Transverse colon (tissue), 4 donors: ENCODE data around the gene IL36A. TPM values are rescaled to one million over a fixed set of nuclear protein-coding genes. Genes with fewer than 3 reads are reported as not detected.

ENCODE experiments used
- DNase-seq: peaks from one replicate; pipeline ENCODE4 v3.0.0-alpha.2; 2019
- H3K27ac ChIP-seq, 4 donors: fragments of 200-600 bp; sonication (generic); 2 replicates each; pipeline ENCODE4 v1.5.1; 2016 to 2018; ENCODE audit warnings: inconsistent platforms in 4 of 4
- H3K27me3 ChIP-seq: fragments of 200-600 bp; sonication (generic); 2 replicates; pipeline ENCODE4 v1.5.1; 2017; ENCODE audit warnings: inconsistent platforms
- H3K36me3 ChIP-seq, 4 donors: fragments of 200-600 bp; sonication (generic); 2 replicates each; pipeline ENCODE4 v1.5.1; 2017 to 2019; ENCODE audit warnings: inconsistent platforms in 4 of 4
- H3K4me1 ChIP-seq, 4 donors: fragments of 200-600 bp; sonication (generic); 2 replicates each; pipeline ENCODE4 v1.5.1; 2017 to 2020; ENCODE audit warnings: inconsistent platforms in 4 of 4
- H3K4me3 ChIP-seq, 4 donors: fragments of 200-600 bp; sonication (generic); 1 replicate in 1 of 4; 2 replicates in 3 of 4; pipeline versions ENCODE4 v1.5.1 to v1.6.1; 2017 to 2019; ENCODE audit warnings: inconsistent platforms in 4 of 4
- H3K9me3 ChIP-seq, 2 donors: fragments of 200-600 bp; sonication (generic); 2 replicates each; pipeline ENCODE4 v1.5.1; 2017 to 2019; ENCODE audit warnings: inconsistent platforms in 2 of 2
- CTCF ChIP-seq, 5 experiments: fragments of 200-600 bp in 3 of 5; fragments of 450-650 bp in 2 of 5; sonication (generic) in 3 of 5; IDR thresholded peaks; 1 replicate in 2 of 5; 2 replicates in 3 of 5; pipeline ENCODE4 v1.5.1; 2016 to 2017; ENCODE audit warnings: antibody characterized with exemption in 5 of 5, inconsistent platforms in 3 of 5, mild to moderate bottlenecking in 2 of 5, moderate library complexity in 1 of 5
- EP300 ChIP-seq: sonication (generic); formaldehyde crosslinking; IDR thresholded peaks from one replicate; pipeline ENCODE4 v1.6.1; 2017; ENCODE audit warnings: antibody characterized with exemption, low read depth
- POLR2A ChIP-seq: fragments of 450-650 bp; IDR thresholded peaks from one replicate; pipeline ENCODE4 v1.6.1; 2016; ENCODE audit warnings: antibody characterized with exemption, mild to moderate bottlenecking, moderate library complexity
- POLR2AphosphoS5 ChIP-seq, 3 donors: sonication (generic); formaldehyde crosslinking; IDR thresholded peaks; one replicate each; pipeline ENCODE4 v1.6.1; 2016; ENCODE audit warnings: antibody characterized with exemption in 3 of 3
- whole genome bisulfite sequencing, 2 donors: methylation state at CpG; one replicate each; pipeline ENCODE4 v1.1.5; 2018; ENCODE audit warnings: low coverage in 1 of 2; 5-methylcytosine and 5-hydroxymethylcytosine counted together
- in situ Hi-C, 4 donors: fragments of 200-750 bp; cut with MboI; loops; one replicate each; pipeline versions ENCODE4 v1.15.0 to v1.15.1; 2017; ENCODE audit warnings: low sequenced_read_pairs in 3 of 4, low pct_ligation_motif_present in 1 of 4, low pct_unique_long_range_greater_than_20kb in 1 of 4
- intact Hi-C: fragments of 100-400 bp; cut with DNase I; formaldehyde crosslinking; loops from one replicate; pipeline ENCODE4 v1.15.1; 2023; ENCODE audit warnings: low total_unique reads
- total RNA-seq, 4 donors: library from RNA; depleted of rRNA; stranded (reverse); fragments of >200 nt; gene quantifications; one replicate each; pipeline ENCODE4 v1.1.0, GENCODE V29; 2016

The IL36A gene
- total RNA-seq, 4 donors from 2014 or later = not detected

GRCh38 chr2:113018509-113018908 lies 13.2 kb downstream of the IL36A start:
- DNase-seq = no peak
- Histone ChIP-seq H3K36me3 (no peaks in the 10 kb centered on the region), H3K4me3 (no peak overlapping the region), H3K27me3 (peaks cover 17% of the 10 kb centered on the region), H3K4me1 (no peaks in the 10 kb centered on the region), H3K27ac (no peak overlapping the region), H3K9me3 (no peaks in the 10 kb centered on the region)
- in situ Hi-C loops = no loop called here
- TF ChIP-seq EP300 = no peak
- TF ChIP-seq POLR2A = no peak
- no peak for TF ChIP-seq POLR2AphosphoS5 (IDR thresholded peaks at IDR 0.05)
- no peak for TF ChIP-seq CTCF (IDR thresholded peaks at IDR 0.05)
- intact Hi-C loops = no loop called here
- 74 to 76% methylated on average over 3 of the region's 3 CpGs for WGBS, 2 donors

GRCh38 chr2:113021312-113021711 lies 16.1 kb downstream of the IL36A start:
- Histone ChIP-seq H3K27me3 (peaks cover 19% of the 10 kb centered on the region), H3K27ac (no peak overlapping the region), H3K9me3 (no peaks in the 10 kb centered on the region), H3K4me3 (no peak overlapping the region), H3K4me1 (no peaks in the 10 kb centered on the region), H3K36me3 (no peaks in the 10 kb centered on the region)
- in situ Hi-C loops (no loop called here), intact Hi-C loops (no loop called here)
- DNase-seq = no peak
- TF ChIP-seq POLR2AphosphoS5 (IDR thresholded peaks at IDR 0.05) (no peak), CTCF (IDR thresholded peaks at IDR 0.05) (no peak), POLR2A (no peak), EP300 (no peak)
- 45 to 79% methylated on average over 4 of the region's 4 CpGs for WGBS, 2 donors

- Histone ChIP-seq H3K4me1 (no peaks in the 10 kb centered on the region), H3K27ac (no peak overlapping the region), H3K9me3 (no peaks in the 10 kb centered on the region), H3K4me3 (no peak overlapping the region), H3K36me3 (no peaks in the 10 kb centered on the region), H3K27me3 (peaks cover 31% of the 10 kb centered on the region)
- in situ Hi-C loops (no loop called here), intact Hi-C loops (no loop called here)
- 88% methylated on average over 2 of the region's 2 CpGs; no CpG with 5 or more reads in 1 of the 2 donors for WGBS, 2 donors
- TF ChIP-seq POLR2AphosphoS5 (IDR thresholded peaks at IDR 0.05) (no peak), EP300 (no peak), POLR2A (no peak), CTCF (IDR thresholded peaks at IDR 0.05) (no peak)
- no peak for DNase-seq
Observed at GRCh38 chr2:113024764-113025163, 19.5 kb downstream of the IL36A start.

GRCh38 chr2:113025737-113026136 lies 20.5 kb downstream of the IL36A start:
- Histone ChIP-seq H3K27me3 (peaks cover 39% of the 10 kb centered on the region), H3K36me3 (no peaks in the 10 kb centered on the region), H3K27ac (no peak overlapping the region), H3K4me3 (no peak overlapping the region), H3K4me1 (no peaks in the 10 kb centered on the region), H3K9me3 (no peaks in the 10 kb centered on the region)
- no peak for DNase-seq
- no peak for TF ChIP-seq EP300
- no peak for TF ChIP-seq CTCF (IDR thresholded peaks at IDR 0.05)
- TF ChIP-seq POLR2AphosphoS5 (IDR thresholded peaks at IDR 0.05) = no peak
- TF ChIP-seq POLR2A = no peak
- whole genome bisulfite sequencing, 2 donors = 50 to 54% methylated on average over 2 of the region's 2 CpGs
- intact Hi-C loops (no loop called here), in situ Hi-C loops (no loop called here)
